GM12891 (cell line): Measurements from ENCODE around the gene ZNF808.
"Not testable (repeated sequence)": the region's sequence is repeated elsewhere in the genome, so short reads cannot be mapped to it uniquely, and the experiment has no call there.

Source experiments
- POLR2A ChIP-seq: IDR thresholded peaks from 2 replicates; pipeline ENCODE4 v1.6.1; 2011; ENCODE audit warnings: low read depth, low read length, control low read depth
- POLR2AphosphoS5 ChIP-seq: IDR thresholded peaks from 2 replicates; pipeline ENCODE4 v1.6.1; 2011; ENCODE audit warnings: low read depth, low read length, control low read depth
- SPI1 ChIP-seq: IDR thresholded peaks from 2 replicates; pipeline ENCODE4 v1.6.1; 2011; ENCODE audit warnings: low read depth, low read length, control low read depth
- TAF1 ChIP-seq: IDR thresholded peaks from 2 replicates; pipeline ENCODE4 v1.6.1; 2011; ENCODE audit warnings: low read depth, low read length, control low read depth

DNA sequence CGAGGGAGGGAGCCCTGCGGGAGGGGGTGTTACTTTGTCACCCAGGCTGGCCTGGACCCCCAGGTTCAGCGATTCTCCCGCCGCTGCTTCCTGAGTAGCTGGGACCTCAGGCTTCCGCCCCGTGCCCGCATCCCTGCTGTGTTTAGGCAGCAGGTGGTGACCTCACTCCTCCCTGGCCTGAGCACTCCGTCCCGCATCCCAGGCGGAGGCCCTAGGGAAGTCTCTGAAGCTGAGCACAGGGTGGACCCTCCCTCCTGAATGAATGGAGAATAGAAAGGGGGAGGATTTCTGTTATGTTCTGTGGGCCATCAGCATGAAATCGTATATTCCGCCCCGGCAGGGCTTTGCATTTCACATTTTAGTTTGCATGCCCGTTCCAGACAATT lies 7.9 kb downstream of the ZNF808 start:
- not testable (repeated sequence) for TF ChIP-seq POLR2A, POLR2AphosphoS5, TAF1, SPI1
